Measurements from ENCODE around the gene HSD17B3. TPM values are rescaled to one million over a fixed set of nuclear protein-coding genes. Genes with fewer than 3 reads are reported as not detected.
A peak's percentile ranks its signal among the peaks of the same experiment; 100 is the strongest.
"Not testable (repeated sequence)": the region's sequence is repeated elsewhere in the genome, so short reads cannot be mapped to it uniquely, and the experiment has no call there.

The HSD17B3 gene
- total RNA-seq, 4 donors from 2014 or later = 3.2 TPM; not detected in 3

- H3K4me3 ChIP-seq = no peak overlapping the region
- no peak for DNase-seq
- H3K9me3 ChIP-seq = no peaks in the 10 kb centered on the region
- TF ChIP-seq POLR2A (IDR thresholded peaks at IDR 0.05) (no peak), CTCF (IDR thresholded peaks at IDR 0.05) (no peak)
- H3K4me1 ChIP-seq = no peaks in the 10 kb centered on the region
- intact Hi-C loops (cut with DNase I; ENCODE audit: low total_unique reads) = loop anchor here (10.0 kb wide), 1 partner anchor 344 kb away; no protein-coding TSS in a partner anchor
- H3K36me3 ChIP-seq = no peaks in the 10 kb centered on the region
- H3K27me3 ChIP-seq = no peaks in the 10 kb centered on the region
- no peak overlapping the region for H3K27ac ChIP-seq
Observed at GRCh38 chr9:96320749-96321280, 18.8 kb upstream of the HSD17B3 start.

- no peak for DNase-seq
- H3K36me3 ChIP-seq = no peaks in the 10 kb centered on the region
- no peaks in the 10 kb centered on the region for H3K4me1 ChIP-seq
- H3K9me3 ChIP-seq = no peaks in the 10 kb centered on the region
- TF ChIP-seq CTCF (IDR thresholded peaks at IDR 0.05) = no peak
- no peak for TF ChIP-seq POLR2A (IDR thresholded peaks at IDR 0.05)
- intact Hi-C loops (cut with DNase I; ENCODE audit: low total_unique reads) = loop anchor here (10.0 kb wide), 1 partner anchor 104 kb away; no protein-coding TSS in a partner anchor
- no peak overlapping the region for H3K27ac ChIP-seq
- H3K27me3 ChIP-seq = no peaks in the 10 kb centered on the region
- H3K4me3 ChIP-seq = no peak overlapping the region
Observed at GRCh38 chr9:96318921-96319565, 17.1 kb upstream of the HSD17B3 start.

- peak in 1 of 2 donors; percentile 36 for DNase-seq
- Histone ChIP-seq H3K4me3 (no peak overlapping the region), H3K27me3 (no peaks in the 10 kb centered on the region), H3K9me3 (no peaks in the 10 kb centered on the region), H3K4me1 (no peaks in the 10 kb centered on the region), H3K36me3 (no peaks in the 10 kb centered on the region), H3K27ac (no peak overlapping the region)
- TF ChIP-seq POLR2A (IDR thresholded peaks at IDR 0.05) (no peak), CTCF (IDR thresholded peaks at IDR 0.05) (peak; percentile 67 to 79 (median 72))
- intact Hi-C loops (cut with DNase I; ENCODE audit: low total_unique reads) = loop anchor here (10.0 kb wide), 1 partner anchor 103 kb away; no protein-coding TSS in a partner anchor
Observed at GRCh38 chr9:96317335-96317980, 15.5 kb upstream of the HSD17B3 start.

- Histone ChIP-seq H3K9me3 (no peaks in the 10 kb centered on the region), H3K27ac (no peak overlapping the region), H3K27me3 (no peaks in the 10 kb centered on the region), H3K4me3 (no peak overlapping the region), H3K36me3 (no peaks in the 10 kb centered on the region), H3K4me1 (no peaks in the 10 kb centered on the region)
- no peak for DNase-seq
- intact Hi-C loops (cut with DNase I; ENCODE audit: low total_unique reads) = loop anchor here (10.0 kb wide), 1 partner anchor 95 kb away; no protein-coding TSS in a partner anchor
- TF ChIP-seq CTCF (IDR thresholded peaks at IDR 0.05) (no peak), POLR2A (IDR thresholded peaks at IDR 0.05) (no peak)
Observed at GRCh38 chr9:96309850-96310249, 7.9 kb upstream of the HSD17B3 start.

DNA sequence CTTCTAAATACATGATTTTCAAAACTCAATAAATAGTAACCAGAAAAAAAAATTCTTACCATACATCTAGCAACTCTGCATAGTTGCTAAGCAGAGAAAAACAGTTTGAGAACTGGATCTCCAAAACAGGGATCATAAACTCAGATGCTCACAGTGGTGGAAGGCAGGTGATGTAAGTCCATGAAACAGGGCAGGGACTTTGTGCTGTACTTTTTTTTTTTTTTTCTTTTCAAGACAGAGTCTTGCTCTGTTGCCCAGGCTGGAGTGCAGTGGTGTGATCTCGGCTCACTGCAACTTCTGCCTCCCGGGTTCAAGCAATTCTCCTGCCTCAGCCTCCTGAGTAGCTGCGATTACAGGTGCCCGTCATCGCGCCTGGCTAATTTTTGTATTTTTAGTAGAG is 5.0 kb upstream of the HSD17B3 start:
- H3K9me3 ChIP-seq; DNase-seq; H3K27me3 ChIP-seq; intact Hi-C loops (cut with DNase I; ENCODE audit: low total_unique reads); H3K36me3 ChIP-seq; H3K27ac ChIP-seq; H3K4me3 ChIP-seq; H3K4me1 ChIP-seq: not testable (repeated sequence)

All from uterus (tissue), 4 donors.